NB4 (cell line): ENCODE measurements around the gene EXOC4.

ENCODE experiments used
- CTCF ChIP-seq: IDR thresholded peaks from one replicate; pipeline ENCODE4 v1.5.1; 2012; ENCODE audit warnings: low read depth, low read length
- MAX ChIP-seq: IDR thresholded peaks from 2 replicates; pipeline ENCODE4 v1.6.1; 2011; ENCODE audit warnings: low read depth, low read length
- POLR2A ChIP-seq: IDR thresholded peaks from 2 replicates; pipeline ENCODE4 v1.6.1; 2011; ENCODE audit warnings: mild to moderate bottlenecking; ENCODE audit not compliant: insufficient read length; ENCODE audit errors: extremely low read depth

GRCh38 chr7:133355822-133356221 lies 102.9 kb downstream of the EXOC4 start:
- TF ChIP-seq CTCF (no peak), POLR2A (no peak), MAX (no peak)
